H9 (cell line): Measurements from ENCODE around the gene MCHR2. TPM values are rescaled to one million over a fixed set of nuclear protein-coding genes. Genes with fewer than 3 reads are reported as not detected.

Source experiments
- DNase-seq: peaks from one replicate; pipeline ENCODE4 v3.0.0-alpha.2; 2017
- H2AFZ ChIP-seq: one replicate; pipeline ENCODE4 v1.6.1; 2013; ENCODE audit warnings: mild to moderate bottlenecking, low read length, control low read depth, moderate library complexity
- H2AK5ac ChIP-seq: 2 replicates; pipeline ENCODE4 v1.6.1; 2013; ENCODE audit warnings: low read length, control low read depth, mixed read lengths; ENCODE audit not compliant: insufficient read length
- H2BK120ac ChIP-seq: one replicate; pipeline ENCODE4 v1.6.1; 2013; ENCODE audit warnings: low read depth, mild to moderate bottlenecking, low read length, control low read depth, inconsistent platforms; ENCODE audit not compliant: poor library complexity, severe bottlenecking
- H2BK12ac ChIP-seq: 2 replicates; pipeline ENCODE4 v1.6.1; 2013; ENCODE audit warnings: low read length, control low read depth, mixed read lengths, low read depth; ENCODE audit not compliant: insufficient read length
- H2BK15ac ChIP-seq: 2 replicates; pipeline ENCODE4 v1.6.1; 2013; ENCODE audit warnings: low read depth, low read length, control low read depth
- H2BK20ac ChIP-seq: one replicate; pipeline ENCODE4 v1.6.1; 2013; ENCODE audit warnings: low read depth, mild to moderate bottlenecking, low read length, control low read depth, inconsistent platforms; ENCODE audit not compliant: poor library complexity, severe bottlenecking
- H2BK5ac ChIP-seq: 2 replicates; pipeline ENCODE4 v1.6.1; 2013; ENCODE audit warnings: low read length, control low read depth, mixed read lengths; ENCODE audit not compliant: insufficient read length
- H3K14ac ChIP-seq: 2 replicates; pipeline ENCODE4 v1.6.1; 2013; ENCODE audit warnings: low read length, control low read depth; ENCODE audit not compliant: insufficient read depth
- H3K18ac ChIP-seq: 2 replicates; pipeline ENCODE4 v1.6.1; 2013; ENCODE audit warnings: low read depth, mild to moderate bottlenecking, mixed read lengths, low read length, control low read depth; ENCODE audit not compliant: insufficient read length
- H3K23ac ChIP-seq: 2 replicates; pipeline ENCODE4 v1.6.1; 2013; ENCODE audit warnings: low read length, control low read depth, mixed read lengths, low read depth; ENCODE audit not compliant: insufficient read length
- H3K23me2 ChIP-seq: 2 replicates; pipeline ENCODE4 v1.6.1; 2013; ENCODE audit warnings: low read depth, mild to moderate bottlenecking, mixed read lengths, low read length, control low read depth; ENCODE audit not compliant: insufficient read length, poor library complexity, severe bottlenecking
- H3K27ac ChIP-seq: 2 replicates; pipeline ENCODE4 v1.5.1; 2013; ENCODE audit warnings: low read length, control low read depth, mixed read lengths, low read depth; ENCODE audit not compliant: insufficient read length
- H3K27me3 ChIP-seq: 2 replicates; pipeline ENCODE4 v1.6.1; 2013; ENCODE audit warnings: low read length, control low read depth, inconsistent platforms; ENCODE audit not compliant: insufficient read depth
- H3K4ac ChIP-seq: 2 replicates; pipeline ENCODE4 v1.6.1; 2013; ENCODE audit warnings: low read depth, mild to moderate bottlenecking, control low read depth, inconsistent platforms, low read length, moderate library complexity
- H3K4me1 ChIP-seq: 2 replicates; pipeline ENCODE4 v1.6.1; 2013; ENCODE audit warnings: low read length, control low read depth, inconsistent platforms; ENCODE audit not compliant: insufficient read depth
- H3K4me2 ChIP-seq: 2 replicates; pipeline ENCODE4 v1.6.1; 2013; ENCODE audit warnings: low read length, control low read depth, mixed read lengths; ENCODE audit not compliant: insufficient read length, insufficient read depth
- H3K56ac ChIP-seq: 2 replicates; pipeline ENCODE4 v1.6.1; 2013; ENCODE audit warnings: low read depth, mild to moderate bottlenecking, mixed read lengths, low read length, control low read depth; ENCODE audit not compliant: insufficient read length
- H3K79me1 ChIP-seq: 2 replicates; pipeline ENCODE4 v1.6.1; 2013; ENCODE audit warnings: low read depth, mild to moderate bottlenecking, moderate library complexity, low read length, control low read depth, inconsistent platforms; ENCODE audit not compliant: insufficient read depth, poor library complexity, severe bottlenecking
- H3K79me2 ChIP-seq: 2 replicates; pipeline ENCODE4 v1.6.1; 2013; ENCODE audit warnings: low read length, control low read depth, inconsistent platforms; ENCODE audit not compliant: insufficient read depth
- H3K9ac ChIP-seq: 2 replicates; pipeline ENCODE4 v1.6.1; 2013; ENCODE audit warnings: low read length, control low read depth, mixed read lengths; ENCODE audit not compliant: insufficient read length; ENCODE audit errors: extremely low read depth
- H3K9me3 ChIP-seq: one replicate; pipeline ENCODE4 v1.6.1; 2013; ENCODE audit warnings: low read depth, low read length, inconsistent platforms; ENCODE audit not compliant: control insufficient read depth
- H3T11ph ChIP-seq: one replicate; pipeline ENCODE4 v1.6.1; 2013; ENCODE audit warnings: mild to moderate bottlenecking, low read length, control low read depth, inconsistent platforms
- H4K20me1 ChIP-seq: one replicate; pipeline ENCODE4 v1.6.1; 2013; ENCODE audit not compliant: control insufficient read depth, insufficient read length, insufficient read depth
- H4K5ac ChIP-seq: 2 replicates; pipeline ENCODE4 v1.6.1; 2013; ENCODE audit warnings: low read depth, mild to moderate bottlenecking, mixed read lengths, low read length, control low read depth; ENCODE audit not compliant: insufficient read length
- H4K8ac ChIP-seq: replicated peaks from 2 replicates; pipeline ENCODE4 v1.6.1; 2013; ENCODE audit warnings: low read length, control low read depth, mixed read lengths, low read depth; ENCODE audit not compliant: insufficient read length
- H4K91ac ChIP-seq: 2 replicates; pipeline ENCODE4 v1.6.1; 2013; ENCODE audit warnings: low read depth, mild to moderate bottlenecking, moderate library complexity, mixed read lengths, low read length, control low read depth; ENCODE audit not compliant: insufficient read length
- H3K27ac Mint-ChIP-seq, 3 experiments: 2 replicates in 2 of 3; 3 replicates in 1 of 3; pipeline ENCODE4 v1.8.0; 2020 to 2021; ENCODE audit warnings: mixed read lengths in 3 of 3, mild to moderate bottlenecking in 1 of 3, moderate library complexity in 1 of 3
- H3K27me3 Mint-ChIP-seq: 2 replicates; pipeline ENCODE4 v1.8.0; 2021; ENCODE audit warnings: low read depth, mild to moderate bottlenecking, moderate library complexity, mixed read lengths
- H3K36me3 Mint-ChIP-seq, 3 experiments: 2 replicates in 2 of 3; 3 replicates in 1 of 3; pipeline ENCODE4 v1.8.0; 2020 to 2021; ENCODE audit warnings: low read depth in 3 of 3, mixed read lengths in 3 of 3; ENCODE audit not compliant: insufficient read depth in 1 of 3
- H3K4me1 Mint-ChIP-seq, 2 experiments: 2 replicates each; pipeline ENCODE4 v1.8.0; 2020; ENCODE audit warnings: mixed read lengths in 2 of 2
- H3K4me3 Mint-ChIP-seq, 2 experiments: 2 replicates in 1 of 2; 3 replicates in 1 of 2; pipeline ENCODE4 v1.8.0; 2020 to 2021; ENCODE audit warnings: mild to moderate bottlenecking in 2 of 2, mixed read lengths in 2 of 2, moderate library complexity in 1 of 2
- H3K9me3 Mint-ChIP-seq, 2 experiments: 2 replicates in 1 of 2; 3 replicates in 1 of 2; pipeline ENCODE4 v1.8.0; 2020; ENCODE audit warnings: mild to moderate bottlenecking in 2 of 2, mixed read lengths in 2 of 2, moderate library complexity in 1 of 2
- CTCF ChIP-seq: fragments of 200-600 bp; sonication (generic); conservative IDR thresholded peaks from 3 replicates; pipeline ENCODE4 v1.8.0; 2021; ENCODE audit warnings: antibody characterized with exemption, mild to moderate bottlenecking
- WGBS: extraction: QIAGEN DNeasy Blood & Tissue Kit; methylation state at CpG from one replicate; pipeline ENCODE4 v1.1.7; 2013; ENCODE audit warnings: missing lambda C conversion rate, low lambda C conversion rate, mixed read lengths; ENCODE audit not compliant: insufficient read length; ENCODE audit errors: extremely low coverage; 5-methylcytosine and 5-hydroxymethylcytosine counted together
- total RNA-seq: library from RNA; stranded (reverse); gene quantifications from 2 replicates; pipeline ENCODE4 v1.2.1, GENCODE V29; 2021

MCHR2 gene
- total RNA-seq, 1 experiment from 2014 or later: not detected

- no peak overlapping the region for H3T11ph ChIP-seq
- Mint-ChIP-seq H3K4me1 (peaks cover 3 to 7% of the 10 kb centered on the region in 2 experiments; a peak in 2 of 4 replicates), H3K27me3 (peaks cover 3% of the 10 kb centered on the region; the same call in 1 of the 2 replicates), H3K36me3 (no peaks in the 10 kb centered on the region), H3K27ac (no peak overlapping the region; a peak in 1 of 7 replicates), H3K4me3 (no peak overlapping the region), H3K9me3 (no peaks in the 10 kb centered on the region)
- no peak overlapping the region for H3K56ac ChIP-seq
- no peak overlapping the region for H3K14ac ChIP-seq
- no peak overlapping the region for H2BK15ac ChIP-seq
- H3K23me2 ChIP-seq: no peaks in the 10 kb centered on the region
- H4K8ac ChIP-seq: no peak overlapping the region
- no peak overlapping the region for H3K18ac ChIP-seq
- no peaks in the 10 kb centered on the region for H3K4me1 ChIP-seq
- no peak overlapping the region for H2BK12ac ChIP-seq
- no peak overlapping the region for H2AK5ac ChIP-seq
- H4K20me1 ChIP-seq: no peaks in the 10 kb centered on the region
- no peak overlapping the region for H3K23ac ChIP-seq
- H2AFZ ChIP-seq: no peak overlapping the region
- DNase-seq: no peak
- no peak overlapping the region for H3K9ac ChIP-seq
- H4K91ac ChIP-seq: no peak overlapping the region
- WGBS: no CpG with 5 or more reads among the region's 4 CpGs
- no peaks in the 10 kb centered on the region for H3K79me2 ChIP-seq
- no peak overlapping the region for H3K27ac ChIP-seq
- no peaks in the 10 kb centered on the region for H3K27me3 ChIP-seq
- H2BK120ac ChIP-seq: no peak overlapping the region
- H3K79me1 ChIP-seq: no peaks in the 10 kb centered on the region
- H2BK5ac ChIP-seq: no peak overlapping the region
- H3K4ac ChIP-seq: no peak overlapping the region
- no peak overlapping the region for H4K5ac ChIP-seq
- H3K4me2 ChIP-seq: no peak overlapping the region
- no peak for TF ChIP-seq CTCF
- no peaks in the 10 kb centered on the region for H3K9me3 ChIP-seq
- no peak overlapping the region for H2BK20ac ChIP-seq
Observed at GRCh38 chr6:99875068-99875467, 119.0 kb downstream of the MCHR2 start.
